PC-3 (cell line): ENCODE measurements around the gene RPL9. TPM values are rescaled to one million over a fixed set of nuclear protein-coding genes. Genes with fewer than 3 reads are reported as not detected.

Experiments
- ATAC-seq: fragments of 200-7000 bp; cut with Tn5 transposase; 2 replicates; pipeline ENCODE4 v1.9.1; 2020; ENCODE audit warnings: mild to moderate bottlenecking, moderate library complexity
- BruUV-seq: library from RNA; stranded (reverse); fragments of 400-500 nt; replicated peaks from 2 replicates; lab custom pipeline; 2021; lab: Mats Ljungman, UMichigan
- CTCF ChIA-PET: fragments of 300-600 bp; sonication (Branson Sonifier 250); formaldehyde crosslinking; loops from one replicate; lab custom pipeline; 2022; ENCODE audit warnings: antibody characterized with exemption; lab: Charles Lee
- POLR2A ChIA-PET: fragments of 300-600 bp; sonication (Branson Sonifier 250); formaldehyde crosslinking; loops from one replicate; lab custom pipeline; 2022; ENCODE audit warnings: antibody characterized with exemption; ENCODE audit not compliant: unreplicated experiment; lab: Charles Lee
- DNase-seq: peaks from one replicate; pipeline ENCODE4 v3.0.0-alpha.2; 2015
- H2AFZ ChIP-seq: fragments of 300-600 bp; sonication (generic); 2 replicates; pipeline ENCODE4 v1.6.0; 2016; ENCODE audit warnings: antibody characterized with exemption, low read length
- H3F3A ChIP-seq: fragments of 300-600 bp; sonication (generic); one replicate; pipeline ENCODE4 v1.6.0; 2017; ENCODE audit warnings: antibody characterized with exemption, low read length, control low read depth, mild to moderate bottlenecking; ENCODE audit not compliant: unreplicated experiment
- H3K27ac ChIP-seq: fragments of 300-600 bp; sonication (generic); 2 replicates; pipeline ENCODE4 v1.5.1; 2016; ENCODE audit warnings: mild to moderate bottlenecking, low read length
- H3K27me3 ChIP-seq: fragments of 300-600 bp; sonication (generic); 2 replicates; pipeline ENCODE4 v1.6.1; 2016; ENCODE audit warnings: low read length, mixed read lengths
- H3K36me3 ChIP-seq: fragments of 300-600 bp; sonication (generic); 2 replicates; pipeline ENCODE4 v1.6.1; 2016; ENCODE audit warnings: low read depth, mixed run types, low read length, mixed read lengths
- H3K4me1 ChIP-seq: fragments of 300-600 bp; sonication (generic); 2 replicates; pipeline ENCODE4 v1.5.1; 2016; ENCODE audit warnings: low read length; ENCODE audit not compliant: insufficient read depth
- H3K4me2 ChIP-seq: fragments of 300-600 bp; sonication (generic); 2 replicates; pipeline ENCODE4 v1.6.0; 2016; ENCODE audit warnings: low read length
- H3K4me3 ChIP-seq: fragments of 300-600 bp; sonication (generic); 2 replicates; pipeline ENCODE4 v1.5.1; 2016; ENCODE audit warnings: mild to moderate bottlenecking, low read length, mixed read lengths
- H3K79me2 ChIP-seq: fragments of 300-600 bp; sonication (generic); 2 replicates; pipeline ENCODE4 v1.6.1; 2017; ENCODE audit warnings: low read length, mixed read lengths
- H3K9ac ChIP-seq: fragments of 300-600 bp; sonication (generic); 2 replicates; pipeline ENCODE4 v1.6.0; 2016; ENCODE audit warnings: mild to moderate bottlenecking, low read length
- H3K9me2 ChIP-seq: fragments of 300-600 bp; sonication (generic); replicated peaks from 2 replicates; pipeline ENCODE4 v1.6.1; 2016; ENCODE audit warnings: mixed run types, low read length, mixed read lengths
- H3K9me3 ChIP-seq: fragments of 300-600 bp; sonication (generic); 2 replicates; pipeline ENCODE4 v1.6.1; 2016; ENCODE audit warnings: low read length, mixed read lengths
- H4K20me1 ChIP-seq: fragments of 300-600 bp; sonication (generic); 2 replicates; pipeline ENCODE4 v1.6.1; 2016; ENCODE audit warnings: low read length, mixed read lengths
- CTCF ChIP-seq: fragments of 300-600 bp; sonication (generic); conservative IDR thresholded peaks from 2 replicates; pipeline ENCODE4 v1.5.1; 2017; ENCODE audit warnings: antibody characterized with exemption, low read depth, mild to moderate bottlenecking, low read length
- EZH2 ChIP-seq: fragments of 300-600 bp; sonication (generic); IDR thresholded peaks from one replicate; pipeline ENCODE4 v1.6.1; 2017; ENCODE audit warnings: antibody characterized with exemption, mild to moderate bottlenecking, low read length; ENCODE audit not compliant: unreplicated experiment
- EZH2phosphoT487 ChIP-seq: fragments of 300-600 bp; sonication (generic); IDR thresholded peaks from 2 replicates; pipeline ENCODE4 v1.6.1; 2018; ENCODE audit warnings: mild to moderate bottlenecking, antibody characterized with exemption, low read length, borderline replicate concordance
- intact Hi-C: fragments of 100-400 bp; cut with micrococcal nuclease; formaldehyde crosslinking; loops from 2 replicates; pipeline ENCODE4 v1.9.0; 2023
- total RNA-seq: library from RNA; depleted of rRNA; stranded (reverse); fragments of >200 nt; gene quantifications from 2 replicates; pipeline ENCODE4 v1.2.3, GENCODE V29; 2014

The RPL9 gene
- total RNA-seq, 1 experiment from 2014 or later: 1,298 TPM

- no peaks in the 10 kb centered on the region for H3K79me2 ChIP-seq
- ChIA-PET CTCF (interaction anchor here (0.6 kb wide), 1 partner anchor 159 kb away, joined by 3 read pairs; no protein-coding TSS in a partner anchor), POLR2A (no interaction called here)
- H3K27ac ChIP-seq: no peak overlapping the region
- no peaks in the 10 kb centered on the region for H3K9me2 ChIP-seq
- intact Hi-C loops: no loop called here
- no peaks in the 10 kb centered on the region for H3K27me3 ChIP-seq
- no TSS peak for BruUV-seq
- H3K4me2 ChIP-seq: no peak overlapping the region
- peaks cover 24% of the 10 kb centered on the region for H3K36me3 ChIP-seq
- DNase-seq (no peak), ATAC-seq (no peak)
- TF ChIP-seq CTCF (no peak), EZH2phosphoT487 (no peak), EZH2 (no peak)
- H3F3A ChIP-seq: no peaks in the 10 kb centered on the region
- peaks cover 15% of the 10 kb centered on the region for H3K4me1 ChIP-seq
- H3K9ac ChIP-seq: no peak overlapping the region
- H3K4me3 ChIP-seq: no peak overlapping the region
- no peaks in the 10 kb centered on the region for H4K20me1 ChIP-seq
- no peak overlapping the region for H2AFZ ChIP-seq
- no peaks in the 10 kb centered on the region for H3K9me3 ChIP-seq
Observed at GRCh38 chr4:39498727-39499020, 40.0 kb upstream of the RPL9 start.

GRCh38 chr4:39497909-39498726 lies 39.4 kb upstream of the RPL9 start:
- Histone ChIP-seq H2AFZ (no peak overlapping the region), H3K27ac (no peak overlapping the region), H3K4me3 (no peak overlapping the region), H3F3A (no peaks in the 10 kb centered on the region), H3K4me2 (no peak overlapping the region), H3K36me3 (peaks cover 18% of the 10 kb centered on the region), H3K79me2 (no peaks in the 10 kb centered on the region), H4K20me1 (no peaks in the 10 kb centered on the region), H3K4me1 (peaks cover 15% of the 10 kb centered on the region), H3K9me2 (no peaks in the 10 kb centered on the region), H3K27me3 (no peaks in the 10 kb centered on the region), H3K9me3 (no peaks in the 10 kb centered on the region), H3K9ac (no peak overlapping the region)
- no TSS peak for BruUV-seq
- CTCF ChIA-PET: no interaction called here
- TF ChIP-seq CTCF (no peak), EZH2 (no peak), EZH2phosphoT487 (no peak)
- intact Hi-C loops: no loop called here
- no peak for DNase-seq
- POLR2A ChIA-PET: no interaction called here
- ATAC-seq: no peak
